HepG2 (cell line): Measurements from ENCODE around the gene GCC1. TPM values are rescaled to one million over a fixed set of nuclear protein-coding genes. Genes with fewer than 3 reads are reported as not detected.
A peak's percentile ranks its signal among the peaks of the same experiment; 100 is the strongest.

ENCODE experiments used
- ELK4 ChIP-seq: sonication (generic); formaldehyde crosslinking; IDR thresholded peaks from 2 replicates; pipeline ENCODE4 v1.9.0; 2021; ENCODE audit warnings: missing genetic modification reagents, borderline replicate concordance
- FOXO1 ChIP-seq: sonication (generic); formaldehyde crosslinking; IDR thresholded peaks from 2 replicates; pipeline ENCODE4 v1.4.0; 2020; ENCODE audit warnings: missing genetic modification reagents
- GTF2F1 ChIP-seq: fragments of 150-350 bp; IDR thresholded peaks from 2 replicates; pipeline ENCODE4 v1.6.1; 2014; ENCODE audit warnings: low read length
- HMG20A ChIP-seq: IDR thresholded peaks from 2 replicates; pipeline ENCODE4 v1.6.1; 2016; ENCODE audit warnings: borderline replicate concordance
- KAT8 ChIP-seq: IDR thresholded peaks from 2 replicates; pipeline ENCODE4 v1.6.1; 2016; ENCODE audit warnings: missing genetic modification reagents, missing compliant biosample characterization
- MNT ChIP-seq: fragments of 450-650 bp; IDR thresholded peaks from 2 replicates; pipeline ENCODE4 v1.6.1; 2016
- NR1H2 ChIP-seq: sonication (generic); formaldehyde crosslinking; IDR thresholded peaks from 2 replicates; pipeline ENCODE4 v1.8.1; 2022; ENCODE audit warnings: low read depth, missing genetic modification reagents, borderline replicate concordance
- PCBP2 ChIP-seq: fragments of 200-400 bp; formaldehyde crosslinking; optimal IDR thresholded peaks from 2 replicates; pipeline ENCODE3; 2018; ENCODE audit warnings: low read length, low read depth; ENCODE audit not compliant: poor library complexity, severe bottlenecking
- PPARG ChIP-seq: conservative IDR thresholded peaks from 2 replicates; pipeline ENCODE4 v1.6.1; 2016; ENCODE audit warnings: missing biosample characterization, missing genetic modification reagents
- RARA ChIP-seq: IDR thresholded peaks from 2 replicates; pipeline ENCODE4 v1.6.1; 2016; ENCODE audit warnings: missing genetic modification reagents, missing compliant biosample characterization
- TCF7 ChIP-seq: sonication (generic); IDR thresholded peaks from 2 replicates; pipeline ENCODE4 v1.6.1; 2016; ENCODE audit warnings: antibody characterized with exemption, low read depth
- TFE3 ChIP-seq: IDR thresholded peaks from 2 replicates; pipeline ENCODE4 v1.6.1; 2016
- ZNF207 ChIP-seq: fragments of 450-650 bp; IDR thresholded peaks from 2 replicates; pipeline ENCODE4 v1.6.1; 2016; ENCODE audit warnings: antibody characterized with exemption, borderline replicate concordance
- ZNF230 ChIP-seq: sonication (generic); formaldehyde crosslinking; IDR thresholded peaks from 2 replicates; pipeline ENCODE4 v1.4.0; 2020; ENCODE audit warnings: mild to moderate bottlenecking, missing genetic modification reagents
- ZNF530 ChIP-seq: sonication (generic); formaldehyde crosslinking; IDR thresholded peaks from 2 replicates; pipeline ENCODE4 v1.5.0; 2020; ENCODE audit warnings: low read depth, mild to moderate bottlenecking, missing genetic modification reagents
- polyA plus RNA-seq, 8 experiments: library from polyadenylated mRNA; depleted of rRNA in 3 of 8; stranded (reverse) in 7 of 8; unstranded in 1 of 8; fragments of >200 nt; fragmentation: Illumina TruSeq in 4 of 8; extraction: Trizol in 4 of 8; gene quantifications; 2 replicates each; pipeline versions ENCODE4 v1.2.1 to v1.2.3, GENCODE V29; 2011 to 2016; ENCODE audit warnings: low read depth in 4 of 8, missing spikeins in 1 of 8, mixed read lengths in 1 of 8; ENCODE audit not compliant: insufficient read depth in 1 of 8
- total RNA-seq, 5 experiments: library from RNA; depleted of rRNA; stranded (reverse); fragments of >200 nt; fragmentation: Illumina TruSeq; extraction: Trizol; gene quantifications; 2 replicates each; pipeline ENCODE4 v1.2.3, GENCODE V29; 2016; ENCODE audit warnings: low read depth in 1 of 5
- TF ChIP-seq, protein P1 (sequence below): sonication (generic); formaldehyde crosslinking; IDR thresholded peaks from 2 replicates; pipeline ENCODE4 v1.5.0; 2020; ENCODE audit warnings: missing genetic modification reagents
- TF ChIP-seq, protein P2 (sequence below): sonication (generic); formaldehyde crosslinking; IDR thresholded peaks from 2 replicates; pipeline ENCODE4 v1.9.0; 2021; ENCODE audit warnings: mild to moderate bottlenecking, missing genetic modification reagents

The GCC1 gene
- total and polyA plus RNA-seq, 2 of the 13 experiments (the other 11 are each of a cell fraction or from before 2014, with no cell fraction given), result 2.5 to 15.3 TPM

DNA sequence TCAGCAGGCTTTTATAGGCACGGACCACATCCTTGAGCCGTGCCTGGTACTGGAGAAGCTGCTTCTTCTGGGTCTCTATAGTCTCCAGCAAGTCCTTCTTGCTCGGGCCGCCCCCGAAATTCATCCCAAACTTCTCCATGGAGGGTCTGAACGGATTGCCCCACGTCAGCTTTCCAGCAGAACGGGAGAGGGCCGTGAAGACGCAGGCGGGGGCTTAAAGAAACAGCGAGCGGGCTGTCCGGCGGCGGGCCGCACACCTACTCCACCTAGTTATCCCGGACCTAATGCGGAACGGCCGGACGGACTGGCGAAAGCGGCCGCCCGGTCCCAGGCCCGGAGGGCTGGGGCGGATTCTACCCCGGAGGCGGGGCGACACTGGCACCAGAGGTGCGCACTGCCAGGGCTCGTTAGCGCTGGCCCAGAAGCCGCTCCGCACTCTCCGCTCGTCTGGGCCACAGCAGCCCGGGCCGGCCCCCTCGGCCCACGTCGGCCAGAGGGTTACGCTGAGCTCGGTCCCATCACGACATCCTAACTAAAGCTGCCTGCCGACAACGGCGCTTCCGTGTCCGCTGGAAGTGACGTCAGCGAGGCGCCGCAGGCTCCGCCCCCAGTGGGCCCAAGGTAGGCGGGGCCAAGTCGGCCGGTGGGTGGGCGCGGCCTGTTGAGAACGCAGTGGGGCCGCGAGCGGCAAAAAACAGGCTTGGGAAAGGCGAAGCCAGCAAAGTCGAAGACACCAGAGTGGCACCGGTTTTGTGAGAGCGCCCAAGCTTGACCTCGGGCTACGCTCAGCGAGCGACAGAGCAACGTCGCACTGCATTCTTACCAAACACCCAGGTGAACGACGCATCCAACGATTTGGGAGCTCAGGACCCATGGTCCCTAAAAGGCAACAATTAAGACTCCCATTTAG is at the start of gene GCC1 (continued):
- TF ChIP-seq ELK4 (CRISPR knock-in tag), result no peak
- TF ChIP-seq, protein P1, sequence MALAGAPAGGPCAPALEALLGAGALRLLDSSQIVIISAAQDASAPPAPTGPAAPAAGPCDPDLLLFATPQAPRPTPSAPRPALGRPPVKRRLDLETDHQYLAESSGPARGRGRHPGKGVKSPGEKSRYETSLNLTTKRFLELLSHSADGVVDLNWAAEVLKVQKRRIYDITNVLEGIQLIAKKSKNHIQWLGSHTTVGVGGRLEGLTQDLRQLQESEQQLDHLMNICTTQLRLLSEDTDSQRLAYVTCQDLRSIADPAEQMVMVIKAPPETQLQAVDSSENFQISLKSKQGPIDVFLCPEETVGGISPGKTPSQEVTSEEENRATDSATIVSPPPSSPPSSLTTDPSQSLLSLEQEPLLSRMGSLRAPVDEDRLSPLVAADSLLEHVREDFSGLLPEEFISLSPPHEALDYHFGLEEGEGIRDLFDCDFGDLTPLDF (CRISPR knock-in tag), result no peak
- no peak for TF ChIP-seq ZNF207
- no peak for TF ChIP-seq TCF7
- no peak for TF ChIP-seq HMG20A (CRISPR knock-in tag)
- TF ChIP-seq RARA (CRISPR knock-in tag), result no peak
- TF ChIP-seq TFE3 (CRISPR knock-in tag), result peak; percentile 20; the same call in 1 of the 2 replicates
- TF ChIP-seq KAT8 (CRISPR knock-in tag), result peak; percentile 96
- TF ChIP-seq, protein P2, sequence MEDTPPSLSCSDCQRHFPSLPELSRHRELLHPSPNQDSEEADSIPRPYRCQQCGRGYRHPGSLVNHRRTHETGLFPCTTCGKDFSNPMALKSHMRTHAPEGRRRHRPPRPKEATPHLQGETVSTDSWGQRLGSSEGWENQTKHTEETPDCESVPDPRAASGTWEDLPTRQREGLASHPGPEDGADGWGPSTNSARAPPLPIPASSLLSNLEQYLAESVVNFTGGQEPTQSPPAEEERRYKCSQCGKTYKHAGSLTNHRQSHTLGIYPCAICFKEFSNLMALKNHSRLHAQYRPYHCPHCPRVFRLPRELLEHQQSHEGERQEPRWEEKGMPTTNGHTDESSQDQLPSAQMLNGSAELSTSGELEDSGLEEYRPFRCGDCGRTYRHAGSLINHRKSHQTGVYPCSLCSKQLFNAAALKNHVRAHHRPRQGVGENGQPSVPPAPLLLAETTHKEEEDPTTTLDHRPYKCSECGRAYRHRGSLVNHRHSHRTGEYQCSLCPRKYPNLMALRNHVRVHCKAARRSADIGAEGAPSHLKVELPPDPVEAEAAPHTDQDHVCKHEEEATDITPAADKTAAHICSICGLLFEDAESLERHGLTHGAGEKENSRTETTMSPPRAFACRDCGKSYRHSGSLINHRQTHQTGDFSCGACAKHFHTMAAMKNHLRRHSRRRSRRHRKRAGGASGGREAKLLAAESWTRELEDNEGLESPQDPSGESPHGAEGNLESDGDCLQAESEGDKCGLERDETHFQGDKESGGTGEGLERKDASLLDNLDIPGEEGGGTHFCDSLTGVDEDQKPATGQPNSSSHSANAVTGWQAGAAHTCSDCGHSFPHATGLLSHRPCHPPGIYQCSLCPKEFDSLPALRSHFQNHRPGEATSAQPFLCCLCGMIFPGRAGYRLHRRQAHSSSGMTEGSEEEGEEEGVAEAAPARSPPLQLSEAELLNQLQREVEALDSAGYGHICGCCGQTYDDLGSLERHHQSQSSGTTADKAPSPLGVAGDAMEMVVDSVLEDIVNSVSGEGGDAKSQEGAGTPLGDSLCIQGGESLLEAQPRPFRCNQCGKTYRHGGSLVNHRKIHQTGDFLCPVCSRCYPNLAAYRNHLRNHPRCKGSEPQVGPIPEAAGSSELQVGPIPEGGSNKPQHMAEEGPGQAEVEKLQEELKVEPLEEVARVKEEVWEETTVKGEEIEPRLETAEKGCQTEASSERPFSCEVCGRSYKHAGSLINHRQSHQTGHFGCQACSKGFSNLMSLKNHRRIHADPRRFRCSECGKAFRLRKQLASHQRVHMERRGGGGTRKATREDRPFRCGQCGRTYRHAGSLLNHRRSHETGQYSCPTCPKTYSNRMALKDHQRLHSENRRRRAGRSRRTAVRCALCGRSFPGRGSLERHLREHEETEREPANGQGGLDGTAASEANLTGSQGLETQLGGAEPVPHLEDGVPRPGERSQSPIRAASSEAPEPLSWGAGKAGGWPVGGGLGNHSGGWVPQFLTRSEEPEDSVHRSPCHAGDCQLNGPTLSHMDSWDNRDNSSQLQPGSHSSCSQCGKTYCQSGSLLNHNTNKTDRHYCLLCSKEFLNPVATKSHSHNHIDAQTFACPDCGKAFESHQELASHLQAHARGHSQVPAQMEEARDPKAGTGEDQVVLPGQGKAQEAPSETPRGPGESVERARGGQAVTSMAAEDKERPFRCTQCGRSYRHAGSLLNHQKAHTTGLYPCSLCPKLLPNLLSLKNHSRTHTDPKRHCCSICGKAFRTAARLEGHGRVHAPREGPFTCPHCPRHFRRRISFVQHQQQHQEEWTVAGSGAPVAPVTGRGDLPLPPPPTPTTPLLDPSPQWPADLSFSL, result no peak
- TF ChIP-seq NR1H2 (CRISPR knock-in tag), result 0 out of 2 replicates have a peak, but pooled peaks have one; percentile 51
- TF ChIP-seq PCBP2, result no peak
- TF ChIP-seq ZNF530 (CRISPR knock-in tag), result no peak
- 0 out of 2 replicates have a peak, but pooled peaks have one; percentile 17 for TF ChIP-seq FOXO1 (CRISPR knock-in tag)
- TF ChIP-seq ZNF230 (CRISPR knock-in tag), result peak; percentile 48; the same call in 1 of the 2 replicates
- TF ChIP-seq MNT, result no peak
- no peak for TF ChIP-seq GTF2F1
- no peak for TF ChIP-seq PPARG (CRISPR knock-in tag)
